ENCODE measurements around the gene POP5.

DNA sequence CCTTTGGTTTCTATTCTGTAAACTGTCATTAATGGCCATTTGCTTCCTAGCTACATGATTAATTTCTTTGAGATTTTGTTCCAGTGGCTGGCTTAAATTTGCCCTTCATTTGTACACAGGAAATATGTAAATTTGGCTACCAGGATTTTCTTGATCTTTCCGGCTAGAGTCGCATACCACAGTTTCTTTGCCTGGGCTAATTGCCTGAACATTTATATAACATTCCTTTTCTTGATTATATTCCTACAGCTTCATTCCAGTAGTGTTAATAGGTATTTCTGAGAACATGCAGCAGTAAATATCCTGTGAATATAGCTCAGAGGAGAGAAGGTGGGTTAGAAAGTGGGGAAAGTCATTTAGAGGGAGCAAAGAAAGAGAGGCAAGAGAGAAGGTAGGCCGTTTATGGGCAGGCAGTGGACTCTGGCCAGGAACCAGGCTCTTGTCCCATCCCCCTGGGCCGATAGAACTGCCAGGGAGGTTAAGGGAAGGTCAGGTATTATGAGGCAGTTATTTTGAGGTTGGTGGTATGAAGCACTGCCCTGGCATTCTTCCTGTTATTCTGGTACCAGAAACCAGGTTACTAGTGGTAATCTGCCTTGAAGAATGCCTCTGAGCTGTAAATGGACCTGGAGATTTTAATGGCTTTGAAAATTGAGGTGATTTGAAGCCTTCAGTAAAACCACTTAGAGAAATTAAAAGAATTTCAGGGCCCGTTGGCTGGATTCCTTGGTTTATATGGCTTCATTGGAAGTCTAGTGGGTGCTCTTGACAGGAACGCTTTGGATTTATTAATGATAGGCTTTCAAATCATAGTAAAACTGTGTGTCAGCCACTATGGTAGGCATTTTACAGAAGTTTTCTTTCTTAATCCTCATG is 42.7 kb downstream of the POP5 start:
- no peak for TF ChIP-seq EZH2 (IDR thresholded peaks at IDR 0.05; ENCODE audit: insufficient read depth, poor library complexity, severe bottlenecking)
- no peak for TF ChIP-seq EZH2phosphoT487 (IDR thresholded peaks at IDR 0.05; ENCODE audit: insufficient read depth, low read depth)

Data from GM23248 (cell line).